ENCODE data around the gene GRIK5.

Gene GRIK5

GRCh38 chr19:42108527-42109389, 38.8 kb upstream of the GRIK5 start (continued):
- no peak for TF ChIP-seq PBX3 (CRISPR knock-in tag; IDR thresholded peaks at IDR 0.05)
- peak; percentile 37; the same call in 1 of the 2 replicates for TF ChIP-seq KLF9 (tag by site-specific recombination; IDR thresholded peaks at IDR 0.05; ENCODE audit: low read depth)
- TF ChIP-seq GLI2 (tag by site-specific recombination; IDR thresholded peaks at IDR 0.05; ENCODE audit: borderline replicate concordance, low read depth), result no peak
- TF ChIP-seq KLF17 (tag by site-specific recombination; IDR thresholded peaks at IDR 0.05), result peak; percentile 71
- no peak for TF ChIP-seq BCL6B (tag by site-specific recombination; IDR thresholded peaks at IDR 0.05)
- no peak for TF ChIP-seq ZNF184 (tag by site-specific recombination; IDR thresholded peaks at IDR 0.05)
- no peak for TF ChIP-seq ZNF324 (tag by site-specific recombination; IDR thresholded peaks at IDR 0.05)
- no peak for TF ChIP-seq ZNF335 (tag by site-specific recombination; conservative IDR thresholded peaks at IDR 0.05)
- no peak for TF ChIP-seq YY2 (tag by site-specific recombination; IDR thresholded peaks at IDR 0.05)
- TF ChIP-seq ZNF843 (tag by site-specific recombination; IDR thresholded peaks at IDR 0.05), result no peak
- no peak for TF ChIP-seq ZNF521 (tag by site-specific recombination; IDR thresholded peaks at IDR 0.05)
- no peak for TF ChIP-seq ZNF830 (tag by site-specific recombination; IDR thresholded peaks at IDR 0.05; ENCODE audit: low read depth)
- no peak for TF ChIP-seq ZNF148 (tag by site-specific recombination; IDR thresholded peaks at IDR 0.05; ENCODE audit: borderline replicate concordance)
- no peak for TF ChIP-seq ZNF792 (tag by site-specific recombination; IDR thresholded peaks at IDR 0.05)
- no peak for TF ChIP-seq SCRT2 (tag by site-specific recombination; IDR thresholded peaks at IDR 0.05)
- peak; percentile 92 for TF ChIP-seq ZNF660 (tag by site-specific recombination; IDR thresholded peaks at IDR 0.05)
- no peak for TF ChIP-seq MYNN (tag by site-specific recombination; IDR thresholded peaks at IDR 0.05; ENCODE audit: borderline replicate concordance)
- TF ChIP-seq ZBTB10 (tag by site-specific recombination; IDR thresholded peaks at IDR 0.05), result no peak; the same call in 1 of the 2 replicates
- no peak for TF ChIP-seq FEZF1 (tag by site-specific recombination; IDR thresholded peaks at IDR 0.05)
- no peak for TF ChIP-seq PRDM4 (tag by site-specific recombination; IDR thresholded peaks at IDR 0.05)
- peak; percentile 100 for TF ChIP-seq CTCF (tag by site-specific recombination; IDR thresholded peaks at IDR 0.05)
- TF ChIP-seq ZNF311 (tag by site-specific recombination; IDR thresholded peaks at IDR 0.05; ENCODE audit: borderline replicate concordance), result no peak
- TF ChIP-seq ZNF10 (tag by site-specific recombination; IDR thresholded peaks at IDR 0.05), result 0 out of 2 replicates have a peak, but pooled peaks have one; percentile 12
- TF ChIP-seq REPIN1 (tag by site-specific recombination; IDR thresholded peaks at IDR 0.05; ENCODE audit: low read depth), result no peak
- no peak for TF ChIP-seq ZNF248 (tag by site-specific recombination; IDR thresholded peaks at IDR 0.05)
- TF ChIP-seq ZNF654 (tag by site-specific recombination; IDR thresholded peaks at IDR 0.05; ENCODE audit: low read depth), result peak; percentile 100
